HG03196 (cell line): Measurements from ENCODE around the gene B3GNT7.
"Not testable (repeated sequence)": the region's sequence is repeated elsewhere in the genome, so short reads cannot be mapped to it uniquely, and the experiment has no call there.

Source experiments
- ATAC-seq: cut with Tn5 transposase; IDR thresholded peaks from one replicate; pipeline ENCODE4 v1.9.1; 2021; ENCODE audit not compliant: unreplicated experiment

B3GNT7 gene

DNA sequence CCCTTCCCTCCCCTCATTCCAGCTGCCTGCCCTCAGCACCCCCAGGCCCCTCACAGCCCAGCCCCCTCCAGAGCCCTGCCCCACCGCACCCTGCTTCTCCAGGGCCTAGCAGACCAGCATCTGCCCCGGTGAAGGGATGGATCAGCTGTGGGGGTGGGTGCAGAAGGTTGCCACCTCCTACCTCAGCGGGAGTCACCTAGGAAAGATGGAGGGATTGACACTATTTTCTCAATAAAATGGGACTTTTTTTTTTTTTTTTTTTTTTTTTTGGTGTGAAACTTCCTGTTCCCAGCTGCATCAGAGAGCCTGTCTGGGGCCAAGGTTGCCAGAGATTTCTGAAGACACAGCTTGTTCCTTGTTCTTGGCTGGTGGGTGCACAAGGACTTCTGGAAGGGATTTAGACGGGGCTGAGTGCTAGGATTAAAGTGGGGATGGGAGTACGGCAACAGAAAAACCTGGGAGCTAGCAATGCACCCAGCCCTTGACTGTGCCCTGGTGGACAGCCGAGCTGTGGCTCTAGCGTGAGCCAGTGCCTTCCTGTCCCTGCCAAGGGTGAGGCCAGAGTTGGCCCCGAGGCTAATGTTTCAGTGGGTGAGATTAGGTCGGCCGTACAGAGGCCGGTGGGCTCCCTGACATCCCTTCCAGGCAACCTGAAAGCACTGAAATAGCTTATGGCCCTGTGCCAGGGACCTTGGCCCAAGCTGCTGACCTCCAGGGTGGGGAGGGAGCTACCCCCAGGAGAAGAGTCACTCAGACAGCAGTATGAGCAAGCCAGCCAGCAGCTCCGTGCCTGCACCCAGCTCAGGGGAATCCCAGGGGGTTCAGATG, 4.6 kb downstream of the B3GNT7 start:
- no peak for ATAC-seq

DNA sequence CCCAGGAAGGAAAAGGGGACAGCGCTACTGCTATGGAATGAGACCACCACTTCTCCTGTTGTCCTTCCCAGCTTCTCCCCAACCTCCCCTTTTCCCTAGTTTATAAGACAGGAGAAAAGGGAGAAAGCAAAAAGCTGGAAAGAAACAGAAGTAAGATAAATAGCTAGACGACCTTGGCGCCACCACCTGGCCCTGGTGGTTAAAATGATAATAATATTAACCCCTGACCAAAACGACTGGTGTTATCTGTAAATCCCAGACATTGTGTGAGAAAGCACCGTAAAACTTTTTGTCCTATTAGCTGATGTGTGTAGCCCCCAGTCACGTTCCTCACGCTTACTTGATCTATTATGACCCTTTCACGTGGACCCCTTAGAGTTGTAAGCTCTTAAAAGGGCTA, 5.2 kb downstream of the B3GNT7 start:
- not testable (repeated sequence) for ATAC-seq

DNA sequence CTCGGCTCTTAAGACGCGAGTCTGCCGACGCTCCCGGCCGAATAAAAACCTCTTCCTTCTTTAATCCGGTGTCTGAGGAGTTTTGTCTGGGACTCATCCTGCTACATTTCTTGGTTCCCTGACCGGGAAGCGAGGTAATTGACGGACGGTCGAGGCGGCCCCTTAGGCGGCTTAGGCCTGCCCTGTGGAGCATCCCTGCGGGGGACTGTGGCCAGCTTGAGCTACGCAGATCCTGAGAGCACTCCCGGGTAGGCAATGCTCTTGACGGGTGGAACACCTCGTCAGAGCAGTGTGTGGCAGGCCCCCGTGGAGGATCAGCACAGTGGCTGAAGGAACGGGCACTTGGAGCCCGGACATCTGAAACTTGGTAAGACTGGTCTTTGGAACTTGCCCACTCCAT, 5.6 kb downstream of the B3GNT7 start:
- not testable (repeated sequence) for ATAC-seq

DNA sequence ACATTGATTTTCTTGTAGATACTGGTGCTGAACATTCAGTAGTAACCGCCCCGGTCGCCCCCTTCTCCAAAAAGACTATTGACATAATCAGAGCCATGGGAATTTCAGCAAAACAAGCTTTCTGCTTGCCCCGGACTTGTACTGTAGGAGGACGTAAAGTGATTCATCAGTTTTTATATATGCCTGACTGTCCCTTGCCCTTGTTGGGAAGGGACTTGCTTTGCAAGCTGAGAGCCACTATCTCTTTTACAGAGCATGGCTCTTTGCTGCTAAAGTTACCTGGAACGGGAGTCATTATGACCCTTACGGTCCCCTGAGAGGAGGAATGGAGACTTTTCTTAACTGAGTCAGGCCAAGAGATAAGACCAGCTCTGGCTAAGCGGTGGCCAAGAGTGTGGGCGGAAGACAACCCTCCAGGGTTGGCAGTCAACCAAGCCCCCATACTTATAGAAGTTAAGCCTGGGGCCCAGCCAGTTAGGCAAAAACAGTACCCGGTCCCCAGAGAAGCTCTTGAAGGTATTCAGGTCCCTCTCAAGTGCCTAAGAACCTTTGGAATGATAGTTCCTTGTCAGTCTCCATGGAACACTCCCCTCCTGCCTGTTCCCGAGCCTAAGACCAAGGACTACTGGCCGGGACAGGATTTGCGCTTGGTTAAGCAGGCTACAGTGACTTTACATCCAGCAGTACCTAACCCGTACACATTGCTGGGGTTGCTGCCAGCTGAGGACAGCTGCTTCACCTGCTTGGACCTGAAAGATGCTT, 8.1 kb downstream of the B3GNT7 start:
- ATAC-seq = not testable (repeated sequence)

DNA sequence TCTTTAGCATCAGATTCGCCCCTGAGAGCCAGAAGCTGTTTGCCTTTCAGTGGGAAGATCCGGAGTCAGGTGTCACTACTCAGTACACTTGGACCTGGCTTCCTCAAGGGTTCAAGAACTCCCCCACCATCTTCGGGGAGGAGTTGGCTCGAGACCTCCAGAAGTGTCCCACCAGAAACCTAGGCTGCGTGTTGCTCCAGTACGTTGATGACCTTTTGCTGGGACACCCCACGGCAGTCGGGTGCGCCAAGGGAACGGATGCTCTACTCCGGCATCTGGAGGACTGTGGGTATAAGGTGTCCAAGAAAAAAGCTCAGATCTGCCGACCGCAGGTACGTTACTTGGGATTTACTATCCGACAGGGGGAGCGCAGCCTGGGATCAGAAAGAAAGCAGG, 8.7 kb downstream of the B3GNT7 start:
- ATAC-seq = not testable (repeated sequence)

DNA sequence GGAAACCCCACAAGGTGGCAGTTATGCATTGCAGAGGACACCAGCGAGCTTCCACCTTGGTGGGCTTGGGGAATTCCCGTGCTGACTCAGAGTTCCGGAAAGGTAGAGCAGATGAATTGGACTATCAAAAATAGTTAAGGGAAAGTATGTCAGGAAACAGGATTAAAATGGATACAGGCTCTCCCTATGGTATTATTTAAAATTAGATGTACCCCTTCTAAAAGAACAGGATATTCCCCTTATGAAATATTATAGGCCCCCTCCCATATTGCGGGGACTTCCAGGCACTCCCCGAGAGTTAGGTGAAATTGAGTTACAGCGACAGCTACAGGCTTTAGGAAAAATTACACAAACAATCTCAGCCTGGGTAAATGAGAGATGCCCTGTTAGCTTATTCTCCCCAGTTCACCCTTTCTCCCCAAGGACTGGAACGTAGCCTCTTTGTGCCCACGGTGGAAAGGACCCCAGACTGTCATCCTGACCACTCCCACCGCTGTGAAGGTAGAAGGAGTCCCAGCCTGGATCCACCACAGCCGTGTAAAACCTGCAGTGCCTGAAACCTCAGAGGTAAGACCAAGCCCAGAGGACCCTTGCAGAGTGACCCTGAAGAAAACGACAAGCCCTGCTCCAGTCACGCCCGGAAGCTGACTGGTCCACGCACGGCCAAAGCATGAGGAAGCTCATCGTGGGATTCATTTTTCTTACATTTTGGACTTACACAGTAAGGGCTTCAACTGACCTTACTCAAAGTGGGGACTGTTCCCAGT, 10.3 kb downstream of the B3GNT7 start:
- ATAC-seq = not testable (repeated sequence)

DNA sequence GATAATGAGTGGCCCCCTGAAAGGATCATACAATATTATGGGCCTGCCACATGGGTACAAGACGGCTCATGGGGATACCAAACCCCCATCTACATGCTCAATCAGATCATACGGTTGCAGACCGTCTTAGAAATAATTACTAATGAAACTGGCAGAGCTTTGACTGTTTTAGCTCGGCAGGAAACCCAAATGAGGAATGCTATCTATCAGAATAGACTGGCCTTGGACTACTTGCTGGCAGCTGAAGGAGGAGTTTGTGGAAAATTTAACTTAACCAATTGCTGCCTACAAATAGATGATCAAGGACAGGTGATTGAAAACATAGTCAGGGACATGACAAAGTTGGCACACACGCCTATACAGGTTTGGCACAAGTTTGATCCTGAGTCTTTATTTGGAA, 12.2 kb downstream of the B3GNT7 start:
- not testable (repeated sequence) for ATAC-seq

DNA sequence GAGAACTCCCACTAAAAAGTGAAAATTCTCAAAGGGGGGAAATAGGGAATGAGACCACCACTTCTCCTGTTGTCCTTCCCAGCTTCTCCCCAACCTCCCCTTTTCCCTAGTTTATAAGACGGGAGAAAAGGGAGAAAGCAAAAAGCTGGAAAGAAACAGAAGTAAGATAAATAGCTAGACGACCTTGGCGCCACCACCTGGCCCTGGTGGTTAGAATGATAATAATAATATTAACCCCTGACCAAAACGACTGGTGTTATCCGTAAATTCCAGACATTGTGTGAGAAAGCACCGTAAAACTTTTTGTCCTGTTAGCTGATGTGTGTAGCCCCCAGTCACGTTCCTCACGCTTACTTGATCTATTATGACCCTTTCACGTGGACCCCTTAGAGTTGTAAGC, 12.8 kb downstream of the B3GNT7 start:
- ATAC-seq = not testable (repeated sequence)

DNA sequence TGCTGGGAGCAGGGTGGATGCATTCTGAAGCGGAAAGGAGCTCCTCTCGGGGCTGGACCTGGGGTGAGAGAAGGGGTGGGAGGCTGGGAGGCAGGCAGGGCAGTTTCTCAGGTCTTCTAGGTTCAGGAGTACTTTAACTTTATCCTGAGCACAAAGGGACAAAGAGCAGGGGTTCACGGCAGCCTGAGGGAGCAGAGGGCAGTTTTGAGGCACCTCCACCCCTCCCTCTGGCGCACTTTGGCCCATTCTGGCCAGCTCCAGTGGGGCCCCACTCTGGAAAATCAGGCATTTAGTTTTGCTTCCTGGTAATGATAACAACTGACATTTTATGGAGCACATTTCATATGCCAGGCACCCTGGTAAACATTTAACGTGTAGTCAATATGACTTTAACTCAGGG, 14.3 kb downstream of the B3GNT7 start:
- no peak for ATAC-seq

DNA sequence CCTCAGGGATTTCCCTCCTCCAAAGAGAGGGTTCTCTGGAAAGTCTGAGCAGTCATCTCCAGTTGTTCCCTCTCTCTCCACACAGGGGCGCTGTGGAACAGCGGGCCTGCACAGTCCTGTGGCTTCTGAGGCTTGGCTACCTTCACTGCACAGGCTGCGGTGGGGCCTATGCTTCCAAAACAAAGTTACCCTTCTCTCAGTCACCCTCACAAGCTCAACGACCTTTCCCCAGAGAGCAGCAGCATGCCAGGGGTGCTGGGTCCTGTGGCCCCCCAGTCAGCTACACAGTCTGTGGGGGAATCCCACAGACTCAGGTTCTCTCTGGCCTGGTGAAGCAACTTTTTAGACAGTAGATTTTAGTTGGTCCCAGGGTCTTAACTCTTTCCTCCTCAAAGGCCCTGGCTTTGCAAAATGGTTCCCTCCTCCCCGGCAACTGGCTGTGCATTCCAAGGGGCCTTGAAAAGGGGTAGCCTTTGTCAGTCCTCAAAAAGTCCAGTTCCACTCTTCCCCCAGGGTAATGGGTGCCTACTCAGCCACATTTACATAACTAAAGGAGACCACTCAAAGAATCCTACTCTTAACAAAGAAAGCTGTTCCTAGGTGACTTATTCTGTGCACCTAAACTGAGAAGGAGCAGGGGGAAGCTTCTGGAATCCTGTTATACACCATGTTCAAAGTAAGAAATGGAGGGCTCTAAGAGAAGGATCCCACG, 14.9 kb downstream of the B3GNT7 start:
- no peak for ATAC-seq

DNA sequence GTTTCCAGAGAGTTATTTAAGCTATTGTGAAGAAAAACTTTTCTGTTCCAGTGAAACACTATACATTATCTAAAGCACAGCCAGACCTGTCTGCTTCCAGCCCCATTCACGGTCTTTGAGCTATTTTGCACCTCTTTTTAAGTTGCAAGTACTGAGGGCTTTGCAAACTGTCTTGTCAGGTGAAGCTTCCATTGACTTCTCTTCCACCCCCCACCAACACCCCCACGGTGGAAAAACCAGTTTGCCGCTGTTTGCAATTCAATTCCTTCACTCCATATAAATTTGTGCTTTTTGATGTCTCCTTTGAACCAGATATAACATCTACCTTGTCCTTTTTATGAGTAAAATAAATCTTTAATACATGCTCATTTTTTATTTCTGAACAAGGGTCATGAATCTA, 15.7 kb downstream of the B3GNT7 start:
- no peak for ATAC-seq

DNA sequence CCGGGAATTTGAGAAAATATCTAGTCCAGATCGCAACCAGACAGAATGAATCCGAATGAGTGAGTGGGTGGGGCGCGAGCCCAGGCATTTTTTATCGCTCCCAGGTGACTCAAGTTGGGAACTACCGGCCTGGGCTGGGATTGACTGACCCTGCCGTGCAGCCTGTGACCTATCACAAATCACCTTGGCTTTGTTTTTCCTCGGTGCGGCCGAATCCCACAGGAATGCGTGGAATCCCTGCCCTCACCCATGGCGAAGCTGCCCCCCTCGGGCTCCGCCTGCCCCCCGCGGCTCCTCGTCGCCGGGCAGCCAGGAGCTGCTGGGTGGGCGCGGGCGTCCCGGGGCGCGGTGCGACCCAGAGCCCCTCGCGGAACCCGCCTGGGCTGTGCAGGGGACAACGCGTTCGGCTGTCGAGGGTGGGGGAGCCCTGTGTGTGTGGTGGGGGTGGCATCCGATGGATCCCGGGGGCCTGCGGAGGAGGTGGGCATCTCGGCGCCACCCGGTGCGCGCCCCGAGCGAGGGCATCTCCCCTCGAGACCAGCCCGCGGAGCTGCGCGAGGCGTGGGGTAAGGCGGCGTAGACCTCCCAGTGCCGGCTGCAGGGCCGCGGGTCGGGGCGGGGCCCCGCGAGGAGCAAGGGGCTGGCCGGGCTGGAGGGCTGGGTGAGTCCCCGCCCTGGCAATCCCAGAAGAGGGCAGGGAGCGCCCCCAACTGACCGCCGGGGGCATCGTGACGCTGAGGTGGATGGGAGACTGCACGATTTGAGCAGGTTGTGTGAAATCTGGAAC, 16.5 kb downstream of the B3GNT7 start:
- ATAC-seq = peak; percentile 98

DNA sequence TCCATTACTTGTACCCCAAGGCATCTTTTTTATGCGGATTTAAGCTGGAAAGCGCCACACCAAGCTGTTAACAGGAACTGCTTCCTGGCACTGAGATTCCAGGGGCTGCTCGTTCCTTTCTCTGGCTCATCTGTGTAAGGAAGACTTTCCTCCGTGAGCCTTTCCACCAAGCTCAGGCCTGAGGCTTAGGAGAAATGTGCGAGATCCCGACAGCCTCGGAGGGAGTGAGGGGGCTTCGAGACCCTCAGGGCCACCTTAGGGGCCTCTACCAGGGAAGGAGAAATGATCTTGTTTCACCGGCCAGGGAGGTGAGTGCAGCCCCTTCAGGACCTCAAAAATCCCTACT, 17.1 kb downstream of the B3GNT7 start:
- no peak for ATAC-seq

DNA sequence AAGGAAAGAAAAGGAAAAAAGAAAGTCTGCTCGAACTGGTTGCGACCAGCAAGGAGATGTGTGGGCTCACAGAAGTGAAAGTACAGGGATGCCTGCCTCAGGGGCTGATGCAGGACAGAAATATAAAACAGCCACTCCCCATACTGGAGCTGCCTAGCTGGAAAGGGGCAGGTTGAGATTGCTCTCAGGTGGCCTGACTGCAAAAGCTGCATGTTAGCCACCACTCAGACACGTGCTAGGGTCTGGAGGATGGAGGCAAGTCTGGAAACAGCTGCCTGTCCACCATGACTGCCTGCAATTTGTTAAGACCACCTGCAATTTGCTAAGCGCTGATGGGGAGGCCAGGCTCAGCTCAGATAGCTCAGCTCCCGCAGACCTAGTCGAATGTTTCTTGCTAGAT, 17.9 kb downstream of the B3GNT7 start:
- ATAC-seq = no peak

DNA sequence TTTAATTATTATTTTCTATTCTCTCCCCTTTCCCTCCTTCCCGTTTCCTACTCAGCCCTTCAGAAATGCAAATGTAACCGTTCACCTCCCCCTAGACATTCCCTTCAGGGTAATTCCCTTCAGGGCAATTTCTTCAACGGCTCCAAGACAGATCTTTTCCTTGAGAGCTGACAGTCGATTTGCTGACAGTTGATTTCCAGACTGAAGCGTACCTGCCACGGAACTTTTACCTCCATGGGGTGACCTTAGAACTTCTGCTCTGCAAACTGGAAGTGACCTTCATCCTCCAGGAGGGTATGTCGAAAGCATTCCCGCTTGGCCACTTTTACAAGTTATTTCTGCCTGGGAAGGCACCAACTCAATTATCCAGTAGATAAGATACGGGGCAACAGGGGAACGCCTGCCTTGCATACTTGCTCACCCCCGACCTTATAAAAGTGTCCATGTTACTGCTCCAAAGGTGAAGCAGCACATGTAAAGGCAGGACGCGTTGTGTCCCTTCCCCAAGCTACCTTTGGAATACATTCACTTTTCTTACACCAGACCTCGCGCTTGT, 18.5 kb downstream of the B3GNT7 start:
- no peak for ATAC-seq

DNA sequence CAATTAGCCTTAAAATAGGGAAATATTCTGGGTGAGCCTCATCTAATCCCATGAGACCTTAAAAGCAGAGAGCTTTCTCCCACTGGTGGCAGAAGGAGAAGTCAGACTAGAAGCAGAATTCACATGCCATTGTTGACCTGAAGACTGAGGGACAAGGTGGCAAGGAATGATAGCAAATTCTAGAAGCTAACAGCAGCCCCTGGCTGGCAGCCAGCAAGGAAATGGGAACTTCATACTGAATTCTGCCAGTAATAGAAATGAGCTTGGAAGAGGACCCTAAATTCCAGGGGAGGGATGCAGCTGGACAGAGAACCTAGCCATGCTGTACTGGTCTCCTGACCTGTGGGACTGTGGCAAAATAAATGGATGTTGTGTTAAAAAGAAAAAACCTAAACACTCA, 19.5 kb downstream of the B3GNT7 start:
- ATAC-seq = no peak

DNA sequence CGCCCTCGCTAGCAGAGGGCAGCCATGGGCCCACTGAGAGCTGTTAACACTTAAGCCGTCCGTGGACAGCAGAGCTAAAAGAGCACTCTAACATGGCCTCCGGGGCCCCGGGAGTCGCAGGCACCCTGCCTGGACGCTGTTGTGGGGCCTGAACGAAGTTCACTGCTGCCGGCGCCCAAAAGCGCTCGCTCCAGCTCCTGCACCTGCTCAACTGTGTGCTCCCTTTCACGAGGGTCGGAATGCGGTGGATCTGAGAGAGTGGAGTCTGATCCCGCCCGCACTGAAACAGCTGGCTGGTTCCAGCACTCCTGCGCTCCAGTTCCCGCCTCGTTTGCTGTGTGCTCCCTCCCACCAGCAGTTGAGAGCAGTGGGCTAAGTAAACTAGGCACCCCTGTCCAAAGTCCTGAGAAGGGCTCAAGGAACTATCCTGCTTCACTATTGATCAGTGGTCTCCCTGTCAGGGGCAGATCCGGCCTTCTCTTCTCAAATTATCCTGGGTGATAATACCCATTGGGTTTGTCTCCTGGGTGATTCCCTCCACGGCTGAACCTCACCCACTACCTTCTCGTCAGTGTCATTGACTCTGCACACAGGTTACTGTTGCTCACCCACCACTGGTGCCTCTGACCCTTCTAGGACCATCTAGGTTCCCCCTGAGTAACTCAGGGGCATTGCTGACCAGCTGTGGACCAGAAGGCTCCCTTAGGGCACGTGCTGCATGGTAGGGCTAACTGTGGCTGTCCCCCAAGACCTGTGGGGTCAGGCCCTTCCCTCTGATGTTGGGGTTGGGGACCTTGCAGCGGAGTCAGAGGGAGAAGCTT, 23.5 kb downstream of the B3GNT7 start:
- no peak for ATAC-seq

DNA sequence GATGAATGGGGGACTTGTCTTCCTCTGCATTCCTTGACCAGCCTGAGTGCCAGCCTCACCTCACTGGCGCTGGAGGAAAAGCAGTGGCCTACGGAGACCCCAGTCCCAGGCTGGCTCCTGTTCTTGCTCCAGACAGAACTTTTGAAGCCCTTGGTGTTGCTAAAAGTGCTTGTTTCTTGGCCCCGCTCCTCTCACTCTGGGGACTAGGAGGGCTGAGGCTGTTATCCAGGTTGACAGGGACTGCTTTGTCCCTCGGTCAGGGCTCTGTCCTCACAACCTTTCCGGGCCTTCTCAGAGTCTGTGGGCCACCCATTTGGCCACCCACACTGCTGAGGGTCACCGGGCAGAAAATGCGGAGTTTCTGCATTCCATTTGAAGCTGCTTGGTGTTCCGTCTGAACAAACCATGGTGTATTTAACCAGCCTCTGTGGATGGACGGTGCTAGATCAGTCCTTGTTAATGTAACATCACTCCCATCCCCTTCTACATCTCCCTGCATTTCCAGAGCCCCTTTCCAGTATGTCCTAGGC, 25.6 kb downstream of the B3GNT7 start:
- no peak for ATAC-seq

DNA sequence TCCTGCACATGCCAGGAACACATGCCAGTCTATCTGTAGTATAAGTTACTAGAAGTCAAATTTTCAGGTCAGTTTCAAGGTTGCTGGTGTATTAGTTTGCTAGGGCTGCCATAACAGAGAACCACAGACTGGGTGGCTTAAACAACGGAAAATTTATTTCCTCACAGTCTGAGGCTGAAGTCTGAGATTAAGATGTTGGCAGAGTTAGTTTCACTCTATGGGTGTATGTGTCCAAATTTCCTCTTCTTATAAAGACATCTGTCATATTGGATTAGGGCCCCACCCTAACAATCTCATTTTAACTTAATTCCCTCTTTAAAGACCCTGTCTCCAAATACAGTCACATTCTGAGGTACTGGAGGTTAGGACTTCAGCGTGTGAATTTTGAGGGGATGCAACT, 26.5 kb downstream of the B3GNT7 start:
- ATAC-seq = no peak
